Measurements from ENCODE around the gene S1PR4.

DNA sequence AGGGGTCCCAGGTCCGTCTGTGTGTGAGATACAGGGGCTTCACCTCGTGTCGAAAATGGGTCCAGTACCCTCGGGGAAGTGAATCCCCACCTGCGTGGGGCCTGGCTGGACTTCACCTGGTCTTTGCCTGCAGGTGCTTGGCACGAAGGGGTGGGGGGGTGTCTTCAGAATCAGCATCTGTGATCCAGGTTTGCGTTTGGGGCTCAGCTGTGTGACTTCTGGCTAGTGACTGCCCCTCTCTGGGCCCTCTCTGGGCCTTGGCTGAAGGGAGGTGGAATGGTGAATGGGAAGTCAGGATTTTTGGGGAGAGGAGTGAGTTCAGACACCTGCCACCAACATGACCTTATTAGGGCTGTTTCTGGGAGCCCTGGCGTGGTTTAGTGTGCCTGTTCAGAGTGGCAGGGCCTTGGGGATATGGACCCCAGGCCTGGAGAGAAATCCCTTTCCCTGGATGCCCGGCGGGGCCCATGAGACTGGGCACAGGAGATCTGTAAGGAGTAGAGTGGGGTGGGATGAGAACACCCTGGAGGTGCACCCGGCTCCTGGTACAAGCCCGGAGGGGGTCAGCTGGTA lies 48.6 kb downstream of the S1PR4 start:
- TF ChIP-seq, protein P1, sequence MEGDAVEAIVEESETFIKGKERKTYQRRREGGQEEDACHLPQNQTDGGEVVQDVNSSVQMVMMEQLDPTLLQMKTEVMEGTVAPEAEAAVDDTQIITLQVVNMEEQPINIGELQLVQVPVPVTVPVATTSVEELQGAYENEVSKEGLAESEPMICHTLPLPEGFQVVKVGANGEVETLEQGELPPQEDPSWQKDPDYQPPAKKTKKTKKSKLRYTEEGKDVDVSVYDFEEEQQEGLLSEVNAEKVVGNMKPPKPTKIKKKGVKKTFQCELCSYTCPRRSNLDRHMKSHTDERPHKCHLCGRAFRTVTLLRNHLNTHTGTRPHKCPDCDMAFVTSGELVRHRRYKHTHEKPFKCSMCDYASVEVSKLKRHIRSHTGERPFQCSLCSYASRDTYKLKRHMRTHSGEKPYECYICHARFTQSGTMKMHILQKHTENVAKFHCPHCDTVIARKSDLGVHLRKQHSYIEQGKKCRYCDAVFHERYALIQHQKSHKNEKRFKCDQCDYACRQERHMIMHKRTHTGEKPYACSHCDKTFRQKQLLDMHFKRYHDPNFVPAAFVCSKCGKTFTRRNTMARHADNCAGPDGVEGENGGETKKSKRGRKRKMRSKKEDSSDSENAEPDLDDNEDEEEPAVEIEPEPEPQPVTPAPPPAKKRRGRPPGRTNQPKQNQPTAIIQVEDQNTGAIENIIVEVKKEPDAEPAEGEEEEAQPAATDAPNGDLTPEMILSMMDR (IDR thresholded peaks at IDR 0.05; ENCODE audit: insufficient read depth, low read length, poor library complexity, severe bottlenecking), result no peak
- TF ChIP-seq EZH2phosphoT487 (conservative IDR thresholded peaks at IDR 0.05; ENCODE audit: low read length), result no peak

All from SU-DHL-6 (cell line).